Measurements from ENCODE around the gene RERE.

GRCh38 chr1:8639148-8639547 lies 178.3 kb downstream of the RERE start:
- TF ChIP-seq NFRKB (IDR thresholded peaks at IDR 0.05) (no peak), FOXM1 (IDR thresholded peaks at IDR 0.05; ENCODE audit: borderline replicate concordance) (no peak), BHLHE40 (IDR thresholded peaks at IDR 0.05; ENCODE audit: borderline replicate concordance) (no peak), ZNF384 (IDR thresholded peaks at IDR 0.05) (no peak), SP1 (IDR thresholded peaks at IDR 0.05) (no peak), FOXK2 (IDR thresholded peaks at IDR 0.05) (no peak), TARDBP (IDR thresholded peaks at IDR 0.05) (no peak), SUZ12 (IDR thresholded peaks at IDR 0.05) (no peak), L3MBTL2 (conservative IDR thresholded peaks at IDR 0.05) (no peak), PKNOX1 (IDR thresholded peaks at IDR 0.05) (no peak)
